SK-N-SH (cell line): Measurements from ENCODE around the gene MYO18A.

Experiments used
- EZH2phosphoT487 ChIP-seq: fragments of 200-600 bp; sonication (generic); IDR thresholded peaks from 2 replicates; pipeline ENCODE4 v1.6.1; 2017; ENCODE audit warnings: low read depth, mixed run types, mild to moderate bottlenecking, antibody characterized with exemption, moderate library complexity, borderline replicate concordance
- FOXM1 ChIP-seq: IDR thresholded peaks from 2 replicates; pipeline ENCODE4 v1.4.0; 2012; ENCODE audit warnings: low read depth, mild to moderate bottlenecking
- POLR2AphosphoS5 ChIP-seq: IDR thresholded peaks from 2 replicates; pipeline ENCODE4 v1.6.1; 2012; ENCODE audit warnings: low read depth, low read length
- RAD21 ChIP-seq: IDR thresholded peaks from 2 replicates; pipeline ENCODE4 v1.6.1; 2012; ENCODE audit warnings: mild to moderate bottlenecking, low read length
- RCOR1 ChIP-seq: fragments of 150-350 bp; IDR thresholded peaks from 2 replicates; pipeline ENCODE4 v1.6.1; 2017; ENCODE audit warnings: antibody characterized with exemption, low read length
- TAF1 ChIP-seq: IDR thresholded peaks from 2 replicates; pipeline ENCODE4 v1.6.1; 2012; ENCODE audit warnings: low read depth, mild to moderate bottlenecking, low read length, moderate library complexity, borderline replicate concordance
- YY1 ChIP-seq: IDR thresholded peaks from 2 replicates; pipeline ENCODE4 v1.4.0; 2012; ENCODE audit warnings: low read depth, mild to moderate bottlenecking
- TF ChIP-seq, protein P1 (sequence below): fragments of 200-600 bp; sonication (generic); IDR thresholded peaks from 2 replicates; pipeline ENCODE4 v1.6.1; 2017; ENCODE audit warnings: antibody characterized with exemption, mild to moderate bottlenecking, moderate library complexity
- TF ChIP-seq, protein P2 (sequence below): IDR thresholded peaks from 2 replicates; pipeline ENCODE4 v1.6.1; 2012; ENCODE audit warnings: mild to moderate bottlenecking, low read depth, low read length, moderate library complexity
- TF ChIP-seq, protein P3 (sequence below): IDR thresholded peaks from 2 replicates; pipeline ENCODE4 v1.4.0; 2012; ENCODE audit warnings: low read depth, borderline replicate concordance
- TF ChIP-seq, protein P4 (sequence below): fragments of 150-350 bp; IDR thresholded peaks from 2 replicates; pipeline ENCODE4 v1.6.1; 2017; ENCODE audit warnings: antibody characterized with exemption, low read length, low read depth, borderline replicate concordance
- TF ChIP-seq, protein P5 (sequence below): IDR thresholded peaks from 2 replicates; pipeline ENCODE4 v1.4.0; 2012; ENCODE audit warnings: low read depth
- TF ChIP-seq, protein P6 (sequence below): IDR thresholded peaks from 2 replicates; pipeline ENCODE4 v1.4.0; 2012; ENCODE audit warnings: low read depth, borderline replicate concordance

DNA sequence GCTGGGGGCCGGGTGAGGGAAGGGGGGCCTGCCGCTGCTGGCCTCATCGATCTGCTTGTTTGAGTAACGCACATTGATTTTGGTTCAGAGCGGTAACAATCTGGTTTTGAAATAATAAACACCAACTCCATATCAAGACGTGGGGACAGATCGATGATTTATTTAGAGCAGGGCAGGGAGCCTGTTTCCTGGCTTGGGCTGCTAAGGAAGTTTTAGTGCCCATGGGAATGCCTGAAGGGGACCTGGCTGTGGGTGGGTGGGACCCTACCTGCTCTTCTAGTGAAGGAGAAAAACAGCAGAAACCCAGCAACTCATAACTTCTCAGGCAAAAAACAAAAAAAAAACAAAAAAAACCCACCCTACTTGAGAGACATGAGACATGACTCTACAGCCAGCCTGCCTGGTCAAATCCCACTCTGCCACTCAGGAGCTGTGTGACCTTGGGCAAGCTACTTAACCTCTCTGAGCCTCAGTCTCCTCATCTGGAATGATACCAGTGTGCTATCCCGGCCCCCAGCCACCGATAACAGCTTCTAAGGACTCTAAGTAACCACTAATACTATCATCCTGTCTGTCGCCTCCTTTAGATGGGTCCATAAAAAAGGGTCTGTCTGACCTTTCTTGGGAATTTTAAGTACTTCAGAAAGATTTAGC, 71.2 kb downstream of the MYO18A start:
- TF ChIP-seq, protein P1, sequence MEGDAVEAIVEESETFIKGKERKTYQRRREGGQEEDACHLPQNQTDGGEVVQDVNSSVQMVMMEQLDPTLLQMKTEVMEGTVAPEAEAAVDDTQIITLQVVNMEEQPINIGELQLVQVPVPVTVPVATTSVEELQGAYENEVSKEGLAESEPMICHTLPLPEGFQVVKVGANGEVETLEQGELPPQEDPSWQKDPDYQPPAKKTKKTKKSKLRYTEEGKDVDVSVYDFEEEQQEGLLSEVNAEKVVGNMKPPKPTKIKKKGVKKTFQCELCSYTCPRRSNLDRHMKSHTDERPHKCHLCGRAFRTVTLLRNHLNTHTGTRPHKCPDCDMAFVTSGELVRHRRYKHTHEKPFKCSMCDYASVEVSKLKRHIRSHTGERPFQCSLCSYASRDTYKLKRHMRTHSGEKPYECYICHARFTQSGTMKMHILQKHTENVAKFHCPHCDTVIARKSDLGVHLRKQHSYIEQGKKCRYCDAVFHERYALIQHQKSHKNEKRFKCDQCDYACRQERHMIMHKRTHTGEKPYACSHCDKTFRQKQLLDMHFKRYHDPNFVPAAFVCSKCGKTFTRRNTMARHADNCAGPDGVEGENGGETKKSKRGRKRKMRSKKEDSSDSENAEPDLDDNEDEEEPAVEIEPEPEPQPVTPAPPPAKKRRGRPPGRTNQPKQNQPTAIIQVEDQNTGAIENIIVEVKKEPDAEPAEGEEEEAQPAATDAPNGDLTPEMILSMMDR = no peak
- TF ChIP-seq RCOR1 = no peak
- TF ChIP-seq EZH2phosphoT487 = no peak
- no peak for TF ChIP-seq YY1
- no peak for TF ChIP-seq POLR2AphosphoS5
- no peak for TF ChIP-seq RAD21
- TF ChIP-seq, protein P2, sequence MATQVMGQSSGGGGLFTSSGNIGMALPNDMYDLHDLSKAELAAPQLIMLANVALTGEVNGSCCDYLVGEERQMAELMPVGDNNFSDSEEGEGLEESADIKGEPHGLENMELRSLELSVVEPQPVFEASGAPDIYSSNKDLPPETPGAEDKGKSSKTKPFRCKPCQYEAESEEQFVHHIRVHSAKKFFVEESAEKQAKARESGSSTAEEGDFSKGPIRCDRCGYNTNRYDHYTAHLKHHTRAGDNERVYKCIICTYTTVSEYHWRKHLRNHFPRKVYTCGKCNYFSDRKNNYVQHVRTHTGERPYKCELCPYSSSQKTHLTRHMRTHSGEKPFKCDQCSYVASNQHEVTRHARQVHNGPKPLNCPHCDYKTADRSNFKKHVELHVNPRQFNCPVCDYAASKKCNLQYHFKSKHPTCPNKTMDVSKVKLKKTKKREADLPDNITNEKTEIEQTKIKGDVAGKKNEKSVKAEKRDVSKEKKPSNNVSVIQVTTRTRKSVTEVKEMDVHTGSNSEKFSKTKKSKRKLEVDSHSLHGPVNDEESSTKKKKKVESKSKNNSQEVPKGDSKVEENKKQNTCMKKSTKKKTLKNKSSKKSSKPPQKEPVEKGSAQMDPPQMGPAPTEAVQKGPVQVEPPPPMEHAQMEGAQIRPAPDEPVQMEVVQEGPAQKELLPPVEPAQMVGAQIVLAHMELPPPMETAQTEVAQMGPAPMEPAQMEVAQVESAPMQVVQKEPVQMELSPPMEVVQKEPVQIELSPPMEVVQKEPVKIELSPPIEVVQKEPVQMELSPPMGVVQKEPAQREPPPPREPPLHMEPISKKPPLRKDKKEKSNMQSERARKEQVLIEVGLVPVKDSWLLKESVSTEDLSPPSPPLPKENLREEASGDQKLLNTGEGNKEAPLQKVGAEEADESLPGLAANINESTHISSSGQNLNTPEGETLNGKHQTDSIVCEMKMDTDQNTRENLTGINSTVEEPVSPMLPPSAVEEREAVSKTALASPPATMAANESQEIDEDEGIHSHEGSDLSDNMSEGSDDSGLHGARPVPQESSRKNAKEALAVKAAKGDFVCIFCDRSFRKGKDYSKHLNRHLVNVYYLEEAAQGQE = no peak
- TF ChIP-seq, protein P3, sequence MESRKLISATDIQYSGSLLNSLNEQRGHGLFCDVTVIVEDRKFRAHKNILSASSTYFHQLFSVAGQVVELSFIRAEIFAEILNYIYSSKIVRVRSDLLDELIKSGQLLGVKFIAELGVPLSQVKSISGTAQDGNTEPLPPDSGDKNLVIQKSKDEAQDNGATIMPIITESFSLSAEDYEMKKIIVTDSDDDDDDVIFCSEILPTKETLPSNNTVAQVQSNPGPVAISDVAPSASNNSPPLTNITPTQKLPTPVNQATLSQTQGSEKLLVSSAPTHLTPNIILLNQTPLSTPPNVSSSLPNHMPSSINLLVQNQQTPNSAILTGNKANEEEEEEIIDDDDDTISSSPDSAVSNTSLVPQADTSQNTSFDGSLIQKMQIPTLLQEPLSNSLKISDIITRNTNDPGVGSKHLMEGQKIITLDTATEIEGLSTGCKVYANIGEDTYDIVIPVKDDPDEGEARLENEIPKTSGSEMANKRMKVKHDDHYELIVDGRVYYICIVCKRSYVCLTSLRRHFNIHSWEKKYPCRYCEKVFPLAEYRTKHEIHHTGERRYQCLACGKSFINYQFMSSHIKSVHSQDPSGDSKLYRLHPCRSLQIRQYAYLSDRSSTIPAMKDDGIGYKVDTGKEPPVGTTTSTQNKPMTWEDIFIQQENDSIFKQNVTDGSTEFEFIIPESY = no peak
- TF ChIP-seq FOXM1 = no peak
- no peak for TF ChIP-seq TAF1
- TF ChIP-seq, protein P4, sequence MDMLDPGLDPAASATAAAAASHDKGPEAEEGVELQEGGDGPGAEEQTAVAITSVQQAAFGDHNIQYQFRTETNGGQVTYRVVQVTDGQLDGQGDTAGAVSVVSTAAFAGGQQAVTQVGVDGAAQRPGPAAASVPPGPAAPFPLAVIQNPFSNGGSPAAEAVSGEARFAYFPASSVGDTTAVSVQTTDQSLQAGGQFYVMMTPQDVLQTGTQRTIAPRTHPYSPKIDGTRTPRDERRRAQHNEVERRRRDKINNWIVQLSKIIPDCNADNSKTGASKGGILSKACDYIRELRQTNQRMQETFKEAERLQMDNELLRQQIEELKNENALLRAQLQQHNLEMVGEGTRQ = no peak
- TF ChIP-seq, protein P5, sequence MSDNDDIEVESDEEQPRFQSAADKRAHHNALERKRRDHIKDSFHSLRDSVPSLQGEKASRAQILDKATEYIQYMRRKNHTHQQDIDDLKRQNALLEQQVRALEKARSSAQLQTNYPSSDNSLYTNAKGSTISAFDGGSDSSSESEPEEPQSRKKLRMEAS = no peak
- TF ChIP-seq, protein P6, sequence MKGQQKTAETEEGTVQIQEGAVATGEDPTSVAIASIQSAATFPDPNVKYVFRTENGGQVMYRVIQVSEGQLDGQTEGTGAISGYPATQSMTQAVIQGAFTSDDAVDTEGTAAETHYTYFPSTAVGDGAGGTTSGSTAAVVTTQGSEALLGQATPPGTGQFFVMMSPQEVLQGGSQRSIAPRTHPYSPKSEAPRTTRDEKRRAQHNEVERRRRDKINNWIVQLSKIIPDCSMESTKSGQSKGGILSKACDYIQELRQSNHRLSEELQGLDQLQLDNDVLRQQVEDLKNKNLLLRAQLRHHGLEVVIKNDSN = no peak
